Fibroblast of mammary gland (primary cell): ENCODE data around the gene FTH1.

Source experiments
- DNase-seq: peaks from one replicate; pipeline ENCODE4 v3.0.0-alpha.2; 2010; ENCODE audit warnings: low read depth
- H3K4me3 ChIP-seq: 2 replicates; pipeline ENCODE4 v1.5.1; 2011; ENCODE audit warnings: low read depth, mild to moderate bottlenecking, low read length, moderate library complexity; ENCODE audit not compliant: control insufficient read depth
- CTCF ChIP-seq: conservative IDR thresholded peaks from 2 replicates; pipeline ENCODE4 v1.5.1; 2011; ENCODE audit warnings: low read depth, low read length, inconsistent platforms; ENCODE audit not compliant: control insufficient read depth, insufficient read depth

Gene FTH1

GRCh38 chr11:61928606-61929005 is 38.8 kb downstream of the FTH1 start:
- no peak for TF ChIP-seq CTCF
- DNase-seq, result peak; percentile 55
- H3K4me3 ChIP-seq, result no peak overlapping the region

- peak; percentile 53 for DNase-seq
- no peak for TF ChIP-seq CTCF
- no peak overlapping the region for H3K4me3 ChIP-seq
Measured at GRCh38 chr11:61927501-61927900, 39.9 kb downstream of the FTH1 start.

GRCh38 chr11:61926235-61926634 is 41.2 kb downstream of the FTH1 start:
- DNase-seq, result no peak
- TF ChIP-seq CTCF, result no peak
- H3K4me3 ChIP-seq, result no peak overlapping the region

- DNase-seq, result no peak
- no peak for TF ChIP-seq CTCF
- H3K4me3 ChIP-seq, result no peak overlapping the region
Measured at GRCh38 chr11:61925736-61926135, 41.7 kb downstream of the FTH1 start.

- no peak for DNase-seq
- no peak overlapping the region for H3K4me3 ChIP-seq
- TF ChIP-seq CTCF, result no peak
Measured at GRCh38 chr11:61924064-61924455, 43.4 kb downstream of the FTH1 start.

- peak; percentile 81 for DNase-seq
- H3K4me3 ChIP-seq, result no peak overlapping the region
- no peak for TF ChIP-seq CTCF
Measured at GRCh38 chr11:61923166-61924063, 44.0 kb downstream of the FTH1 start.
